H1 (cell line): ENCODE measurements around the gene UIMC1. TPM values are rescaled to one million over a fixed set of nuclear protein-coding genes. Genes with fewer than 3 reads are reported as not detected.

ENCODE experiments used
- CTCF ChIA-PET: fragments of 300-600 bp; sonication (Branson Sonifier 250); formaldehyde crosslinking; loops from one replicate; lab custom pipeline; 2021; ENCODE audit not compliant: partially characterized antibody; lab: Charles Lee
- POLR2A ChIA-PET: fragments of 300-600 bp; sonication (Branson Sonifier 250); formaldehyde crosslinking; loops from one replicate; lab custom pipeline; 2021; ENCODE audit warnings: inconsistent platforms; ENCODE audit not compliant: partially characterized antibody; lab: Charles Lee
- DNase-seq, 2 experiments: peaks; one replicate each; pipeline versions ENCODE4 v3.0.0 to v3.0.0-alpha.2; 2010 to 2022; ENCODE audit warnings: low spot score in 2 of 2, low read depth in 1 of 2, mixed read lengths in 1 of 2
- FAIRE-seq: peaks from 2 replicates; lab custom pipeline; 2011; peaks lifted over from hg19 to GRCh38; lab: Jason Lieb, UNC
- H2AFZ ChIP-seq: 2 replicates; pipeline ENCODE4 v1.8.1; 2012; ENCODE audit warnings: low read length, inconsistent platforms
- H2AK5ac ChIP-seq: 2 replicates; pipeline ENCODE4 v1.6.1; 2013; ENCODE audit warnings: low read depth, low read length
- H2BK120ac ChIP-seq: replicated peaks from 2 replicates; pipeline ENCODE3; 2013; ENCODE audit warnings: low read depth, low read length, inconsistent platforms
- H2BK12ac ChIP-seq: 2 replicates; pipeline ENCODE4 v1.6.1; 2013; ENCODE audit warnings: low read depth, low read length
- H2BK15ac ChIP-seq: 2 replicates; pipeline ENCODE4 v1.6.1; 2013; ENCODE audit warnings: low read length
- H2BK20ac ChIP-seq: 2 replicates; pipeline ENCODE4 v1.6.1; 2013; ENCODE audit warnings: low read length
- H2BK5ac ChIP-seq: 2 replicates; pipeline ENCODE4 v1.6.1; 2013; ENCODE audit warnings: low read depth, low read length
- H3K14ac ChIP-seq: 2 replicates; pipeline ENCODE4 v1.6.1; 2013; ENCODE audit warnings: inconsistent platforms; ENCODE audit not compliant: insufficient read length
- H3K18ac ChIP-seq: 2 replicates; pipeline ENCODE4 v1.6.1; 2013; ENCODE audit warnings: low read length; ENCODE audit errors: extremely low read depth
- H3K23ac ChIP-seq: 2 replicates; pipeline ENCODE4 v1.6.1; 2013; ENCODE audit warnings: inconsistent platforms; ENCODE audit not compliant: insufficient read length
- H3K23me2 ChIP-seq: 2 replicates; pipeline ENCODE4 v1.6.1; 2013; ENCODE audit warnings: low read depth, low read length
- H3K27ac ChIP-seq: 2 replicates; pipeline ENCODE4 v1.6.1; 2011; ENCODE audit warnings: low read depth, low read length, inconsistent platforms
- H3K27me3 ChIP-seq, 4 experiments: replicated peaks in 1 of 4; 1 replicate in 1 of 4; 2 replicates in 3 of 4; pipeline versions ENCODE4 v1.6.1 to v1.8.1; 2011 to 2013; ENCODE audit warnings: low read length in 3 of 4, mild to moderate bottlenecking in 3 of 4, inconsistent platforms in 2 of 4, mixed read lengths in 2 of 4, moderate library complexity in 1 of 4; ENCODE audit not compliant: control insufficient read depth in 3 of 4, insufficient read depth in 3 of 4; ENCODE audit errors: extremely low read depth in 1 of 4
- H3K36me3 ChIP-seq, 4 experiments: 2 replicates each; pipeline versions ENCODE4 v1.6.1 to v1.8.1; 2011 to 2013; ENCODE audit warnings: mild to moderate bottlenecking in 4 of 4, low read length in 3 of 4, moderate library complexity in 2 of 4, control low read depth in 1 of 4, inconsistent platforms in 1 of 4; ENCODE audit not compliant: insufficient read depth in 4 of 4, control insufficient read depth in 2 of 4
- H3K4ac ChIP-seq: replicated peaks from 2 replicates; pipeline ENCODE3; 2013; ENCODE audit warnings: low read length, low read depth, mixed read lengths, inconsistent platforms; ENCODE audit not compliant: insufficient read length
- H3K4me1 ChIP-seq, 4 experiments: replicated peaks in 1 of 4; 1 replicate in 1 of 4; 2 replicates in 3 of 4; pipeline versions ENCODE4 v1.6.1 to v1.8.1; 2011 to 2013; ENCODE audit warnings: low read length in 3 of 4, inconsistent platforms in 2 of 4, mixed read lengths in 1 of 4; ENCODE audit not compliant: insufficient read depth in 4 of 4, control insufficient read depth in 3 of 4
- H3K4me2 ChIP-seq, 2 experiments: 2 replicates each; pipeline versions ENCODE4 v1.6.1 to v1.8.1; 2011 to 2013; ENCODE audit warnings: low read depth in 2 of 2, low read length in 2 of 2, control low read depth in 1 of 2, inconsistent platforms in 1 of 2, mild to moderate bottlenecking in 1 of 2; ENCODE audit not compliant: insufficient read depth in 1 of 2
- H3K4me3 ChIP-seq, 4 experiments: fragments of 200-600, 300-600 bp in 1 of 4; sonication (generic), shearing (Covaris generic), sonication (Bioruptor Twin) in 1 of 4; 2 replicates each; pipeline versions ENCODE4 v1.5.1 to v1.8.1; 2011 to 2016; ENCODE audit warnings: low read length in 4 of 4, low read depth in 3 of 4, control low read depth in 2 of 4, inconsistent platforms in 2 of 4, mild to moderate bottlenecking in 2 of 4, mixed read lengths in 1 of 4, moderate library complexity in 1 of 4; ENCODE audit not compliant: insufficient read depth in 2 of 4; ENCODE audit errors: extremely low read depth in 1 of 4
- H3K56ac ChIP-seq: replicated peaks from 2 replicates; pipeline ENCODE3; 2013; ENCODE audit warnings: low read depth, mild to moderate bottlenecking, mixed read lengths, low read length, inconsistent platforms; ENCODE audit not compliant: insufficient read length
- H3K79me1 ChIP-seq: 2 replicates; pipeline ENCODE4 v1.6.1; 2013; ENCODE audit warnings: low read depth, low read length, control low read depth
- H3K79me2 ChIP-seq, 2 experiments: 2 replicates each; pipeline versions ENCODE4 v1.6.1 to v1.8.1; 2012 to 2013; ENCODE audit warnings: low read length in 2 of 2, mild to moderate bottlenecking in 2 of 2, inconsistent platforms in 1 of 2; ENCODE audit not compliant: insufficient read depth in 2 of 2, control insufficient read depth in 1 of 2
- H3K9ac ChIP-seq, 4 experiments: replicated peaks in 1 of 4; 1 replicate in 1 of 4; 2 replicates in 3 of 4; pipeline versions ENCODE4 v1.6.1 to v1.8.1; 2011 to 2013; ENCODE audit warnings: low read depth in 3 of 4, low read length in 3 of 4, control low read depth in 2 of 4, mild to moderate bottlenecking in 2 of 4, moderate library complexity in 2 of 4, inconsistent platforms in 1 of 4; ENCODE audit errors: extremely low read depth in 1 of 4
- H3K9me3 ChIP-seq, 2 experiments: 2 replicates each; pipeline versions ENCODE4 v1.6.1 to v1.8.1; 2012 to 2013; ENCODE audit warnings: mild to moderate bottlenecking in 2 of 2, moderate library complexity in 2 of 2, control low read depth in 1 of 2, inconsistent platforms in 1 of 2, low read depth in 1 of 2, low read length in 1 of 2, mixed read lengths in 1 of 2; ENCODE audit not compliant: insufficient read depth in 2 of 2
- H4K20me1 ChIP-seq, 2 experiments: replicated peaks in 1 of 2; 2 replicates each; pipeline versions ENCODE3 to v1.8.1; 2011 to 2013; ENCODE audit warnings: inconsistent platforms in 2 of 2, low read length in 2 of 2, mild to moderate bottlenecking in 1 of 2; ENCODE audit not compliant: insufficient read depth in 2 of 2, control insufficient read depth in 1 of 2
- H4K5ac ChIP-seq: 2 replicates; pipeline ENCODE4 v1.6.1; 2013; ENCODE audit warnings: low read length, low read depth, mixed read lengths, inconsistent platforms; ENCODE audit not compliant: insufficient read length
- H4K8ac ChIP-seq: 2 replicates; pipeline ENCODE4 v1.8.0; 2013; ENCODE audit warnings: mild to moderate bottlenecking, moderate library complexity, low read length, inconsistent platforms; ENCODE audit not compliant: insufficient read depth; ENCODE audit errors: extremely low read depth
- H4K91ac ChIP-seq: replicated peaks from 2 replicates; pipeline ENCODE3; 2013; ENCODE audit warnings: low read length, mixed read lengths, inconsistent platforms; ENCODE audit not compliant: insufficient read length
- GABPA ChIP-seq: IDR thresholded peaks from 2 replicates; pipeline ENCODE4 v1.6.1; 2011; ENCODE audit warnings: mild to moderate bottlenecking, low read length, moderate library complexity, borderline replicate concordance; ENCODE audit not compliant: insufficient read depth
- GTF2F1 ChIP-seq: IDR thresholded peaks from 2 replicates; pipeline ENCODE4 v1.6.1; 2012; ENCODE audit warnings: low read depth, low read length, improper control_type of control experiment, borderline replicate concordance
- KDM1A ChIP-seq: fragments of 200-600, 300-600 bp; sonication (generic); IDR thresholded peaks from 2 replicates; pipeline ENCODE4 v1.7.1; 2016; ENCODE audit warnings: mild to moderate bottlenecking, low read length, borderline replicate concordance
- POLR2A ChIP-seq, 2 experiments: IDR thresholded peaks; 1 replicate in 1 of 2; 2 replicates in 1 of 2; pipeline ENCODE4 v1.6.1; 2011; ENCODE audit warnings: low read depth in 2 of 2, low read length in 2 of 2, mild to moderate bottlenecking in 2 of 2; ENCODE audit errors: control extremely low read depth in 1 of 2
- RNF2 ChIP-seq: fragments of 200-900, 300-1000 bp; sonication (generic); IDR thresholded peaks from 2 replicates; pipeline ENCODE4 v1.7.1; 2016; ENCODE audit warnings: borderline replicate concordance, low read depth, mild to moderate bottlenecking, antibody characterized with exemption, low read length; ENCODE audit not compliant: poor library complexity, severe bottlenecking; ENCODE audit errors: missing control alignments
- ZNF274 ChIP-seq: IDR thresholded peaks from 2 replicates; pipeline ENCODE4 v1.7.0; 2012; ENCODE audit warnings: low read length, borderline replicate concordance; ENCODE audit errors: extremely low read depth
- WGBS, 2 experiments: shearing (Covaris generic) in 1 of 2; methylation state at CpG; one replicate each; pipeline versions ENCODE4 v1.1.6 to v1.1.7; 2013 to 2015; ENCODE audit warnings: low lambda C conversion rate in 2 of 2, mixed read lengths in 2 of 2, inconsistent platforms in 1 of 2, low coverage in 1 of 2, missing lambda C conversion rate in 1 of 2; ENCODE audit not compliant: insufficient replicate concordance in 2 of 2, insufficient coverage in 1 of 2, insufficient read length in 1 of 2; ENCODE audit errors: extremely low coverage in 1 of 2, missing lambda C conversion rate in 1 of 2; 5-methylcytosine and 5-hydroxymethylcytosine counted together
- polyA plus RNA-seq, 7 experiments: library from polyadenylated mRNA; depleted of rRNA in 3 of 7; stranded (reverse) in 5 of 7; unstranded in 2 of 7; fragments of >200 nt in 5 of 7; fragments of 200-250 nt in 2 of 7; gene quantifications; 1 replicate in 5 of 7; 2 replicates in 1 of 7; 4 replicates in 1 of 7; pipeline versions ENCODE4 v1.2.1 to v1.2.3, GENCODE V29; 2011 to 2013; ENCODE audit warnings: missing spikeins in 2 of 7, mixed read lengths in 2 of 7
- total RNA-seq: library from RNA; stranded (reverse); fragmentation: NEBNext Ultra II Directional; extraction: Animal tissue kit (Norgen Biotek cat#: 25700); gene quantifications from 2 replicates; pipeline ENCODE4 v1.2.1, GENCODE V29; 2021
- TF ChIP-seq, protein P1 (sequence below), 3 experiments: IDR thresholded peaks; 1 replicate in 2 of 3; 2 replicates in 1 of 3; pipeline versions ENCODE4 v1.5.1 to v1.6.1; 2011; ENCODE audit warnings: low read length in 3 of 3, mild to moderate bottlenecking in 3 of 3, inconsistent platforms in 2 of 3, low read depth in 1 of 3, moderate library complexity in 1 of 3; ENCODE audit not compliant: insufficient read depth in 1 of 3; ENCODE audit errors: control extremely low read depth in 1 of 3
- TF ChIP-seq, protein P2 (sequence below): IDR thresholded peaks from 2 replicates; pipeline ENCODE4 v1.6.1; 2012; ENCODE audit warnings: inconsistent platforms
- TF ChIP-seq, protein P3 (sequence below): IDR thresholded peaks from 2 replicates; pipeline ENCODE4 v1.6.1; 2012; ENCODE audit warnings: low read length, inconsistent platforms

Gene UIMC1
- total and polyA plus RNA-seq, 2 of the 8 experiments (the other 6 are each of a cell fraction or from before 2014, with no cell fraction given): 12.8 to 43.7 TPM

DNA sequence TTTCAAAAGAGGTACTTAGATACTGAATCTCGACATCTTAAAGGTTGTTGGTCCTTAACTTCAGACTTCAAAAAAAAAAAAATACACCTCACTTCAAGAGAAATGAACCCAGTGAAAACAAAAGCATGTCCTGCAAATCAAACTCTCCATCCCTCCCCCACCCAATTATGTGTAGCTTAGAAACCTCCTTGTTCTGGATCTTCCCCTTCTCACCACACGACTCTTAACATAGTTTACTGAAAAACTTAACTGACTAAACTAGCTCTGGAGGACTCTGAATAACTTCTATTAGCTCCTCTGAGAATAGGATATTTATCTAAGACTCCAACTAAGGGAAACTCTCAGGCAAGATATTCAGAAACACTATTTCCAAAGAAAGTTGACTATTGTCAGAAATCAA is 58.7 kb downstream of the UIMC1 start:
- H4K20me1 ChIP-seq: no peaks in the 10 kb centered on the region
- no peaks in the 10 kb centered on the region for H3K23me2 ChIP-seq
- no peak overlapping the region for H2BK15ac ChIP-seq
- H2BK12ac ChIP-seq: no peak overlapping the region
- H2AK5ac ChIP-seq: no peak overlapping the region
- H2AFZ ChIP-seq: no peak overlapping the region
- H2BK20ac ChIP-seq: no peak overlapping the region
- H3K36me3 ChIP-seq: peaks cover 0 to 38% (median 7%) of the 10 kb centered on the region in 4 experiments; a peak in 5 of 8 replicates
- H3K9ac ChIP-seq: no peak overlapping the region
- peaks cover 2 to 27% (median 20%) of the 10 kb centered on the region in 4 experiments for H3K4me1 ChIP-seq
- DNase-seq: no peak
- WGBS, 2 experiments: 79% methylated on average over 2 of the region's 2 CpGs; no CpG with 5 or more reads in 1 of the 2 experiments
- no peak overlapping the region for H3K4me2 ChIP-seq
- H4K8ac ChIP-seq: no peak overlapping the region
- H4K5ac ChIP-seq: no peak overlapping the region
- no peak overlapping the region for H2BK120ac ChIP-seq
- no peak overlapping the region for H3K14ac ChIP-seq
- no peak overlapping the region for H3K23ac ChIP-seq
- H2BK5ac ChIP-seq: no peak overlapping the region
- no peak for FAIRE-seq
- no peak overlapping the region for H3K4ac ChIP-seq
- H3K79me1 ChIP-seq: no peaks in the 10 kb centered on the region
- no peak overlapping the region for H3K56ac ChIP-seq
- no peaks in the 10 kb centered on the region for H3K79me2 ChIP-seq
- no peak overlapping the region for H3K18ac ChIP-seq
- no peak overlapping the region for H4K91ac ChIP-seq
- H3K9me3 ChIP-seq: no peaks in the 10 kb centered on the region
- H3K4me3 ChIP-seq: no peak overlapping the region
- ChIA-PET CTCF (no interaction called here), POLR2A (interaction anchor here (0.6 to 1.3 kb wide), 4 partner anchors 9 to 239 kb away, joined by 3 to 4 read pairs (median 3); no protein-coding TSS in a partner anchor)
- H3K27ac ChIP-seq: no peak overlapping the region
- no peaks in the 10 kb centered on the region for H3K27me3 ChIP-seq
- TF ChIP-seq RNF2 (no peak), POLR2A (IDR thresholded peaks at IDR 0.05; ENCODE audit: control extremely low read depth in 1 of 2, low read depth in 2 of 2, low read length in 2 of 2) (no peak), GABPA (no peak), ZNF274 (no peak), GTF2F1 (no peak), KDM1A (no peak)
- TF ChIP-seq, protein P1, sequence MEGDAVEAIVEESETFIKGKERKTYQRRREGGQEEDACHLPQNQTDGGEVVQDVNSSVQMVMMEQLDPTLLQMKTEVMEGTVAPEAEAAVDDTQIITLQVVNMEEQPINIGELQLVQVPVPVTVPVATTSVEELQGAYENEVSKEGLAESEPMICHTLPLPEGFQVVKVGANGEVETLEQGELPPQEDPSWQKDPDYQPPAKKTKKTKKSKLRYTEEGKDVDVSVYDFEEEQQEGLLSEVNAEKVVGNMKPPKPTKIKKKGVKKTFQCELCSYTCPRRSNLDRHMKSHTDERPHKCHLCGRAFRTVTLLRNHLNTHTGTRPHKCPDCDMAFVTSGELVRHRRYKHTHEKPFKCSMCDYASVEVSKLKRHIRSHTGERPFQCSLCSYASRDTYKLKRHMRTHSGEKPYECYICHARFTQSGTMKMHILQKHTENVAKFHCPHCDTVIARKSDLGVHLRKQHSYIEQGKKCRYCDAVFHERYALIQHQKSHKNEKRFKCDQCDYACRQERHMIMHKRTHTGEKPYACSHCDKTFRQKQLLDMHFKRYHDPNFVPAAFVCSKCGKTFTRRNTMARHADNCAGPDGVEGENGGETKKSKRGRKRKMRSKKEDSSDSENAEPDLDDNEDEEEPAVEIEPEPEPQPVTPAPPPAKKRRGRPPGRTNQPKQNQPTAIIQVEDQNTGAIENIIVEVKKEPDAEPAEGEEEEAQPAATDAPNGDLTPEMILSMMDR (IDR thresholded peaks at IDR 0.05; ENCODE audit: control extremely low read depth in 1 of 3, insufficient read depth in 1 of 3, low read depth in 1 of 3, low read length in 3 of 3): no peak
- TF ChIP-seq, protein P2, sequence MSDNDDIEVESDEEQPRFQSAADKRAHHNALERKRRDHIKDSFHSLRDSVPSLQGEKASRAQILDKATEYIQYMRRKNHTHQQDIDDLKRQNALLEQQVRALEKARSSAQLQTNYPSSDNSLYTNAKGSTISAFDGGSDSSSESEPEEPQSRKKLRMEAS: no peak
- TF ChIP-seq, protein P3, sequence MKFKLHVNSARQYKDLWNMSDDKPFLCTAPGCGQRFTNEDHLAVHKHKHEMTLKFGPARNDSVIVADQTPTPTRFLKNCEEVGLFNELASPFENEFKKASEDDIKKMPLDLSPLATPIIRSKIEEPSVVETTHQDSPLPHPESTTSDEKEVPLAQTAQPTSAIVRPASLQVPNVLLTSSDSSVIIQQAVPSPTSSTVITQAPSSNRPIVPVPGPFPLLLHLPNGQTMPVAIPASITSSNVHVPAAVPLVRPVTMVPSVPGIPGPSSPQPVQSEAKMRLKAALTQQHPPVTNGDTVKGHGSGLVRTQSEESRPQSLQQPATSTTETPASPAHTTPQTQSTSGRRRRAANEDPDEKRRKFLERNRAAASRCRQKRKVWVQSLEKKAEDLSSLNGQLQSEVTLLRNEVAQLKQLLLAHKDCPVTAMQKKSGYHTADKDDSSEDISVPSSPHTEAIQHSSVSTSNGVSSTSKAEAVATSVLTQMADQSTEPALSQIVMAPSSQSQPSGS: no peak
